HG02798 (cell line): Measurements from ENCODE around the gene KIAA1586.
"Not testable (repeated sequence)": the region's sequence is repeated elsewhere in the genome, so short reads cannot be mapped to it uniquely, and the experiment has no call there.

Experiments used
- ATAC-seq: cut with Tn5 transposase; IDR thresholded peaks from one replicate; pipeline ENCODE4 v1.9.1; 2021; ENCODE audit warnings: mild to moderate bottlenecking; ENCODE audit not compliant: unreplicated experiment, poor library complexity

Gene KIAA1586, protein sequence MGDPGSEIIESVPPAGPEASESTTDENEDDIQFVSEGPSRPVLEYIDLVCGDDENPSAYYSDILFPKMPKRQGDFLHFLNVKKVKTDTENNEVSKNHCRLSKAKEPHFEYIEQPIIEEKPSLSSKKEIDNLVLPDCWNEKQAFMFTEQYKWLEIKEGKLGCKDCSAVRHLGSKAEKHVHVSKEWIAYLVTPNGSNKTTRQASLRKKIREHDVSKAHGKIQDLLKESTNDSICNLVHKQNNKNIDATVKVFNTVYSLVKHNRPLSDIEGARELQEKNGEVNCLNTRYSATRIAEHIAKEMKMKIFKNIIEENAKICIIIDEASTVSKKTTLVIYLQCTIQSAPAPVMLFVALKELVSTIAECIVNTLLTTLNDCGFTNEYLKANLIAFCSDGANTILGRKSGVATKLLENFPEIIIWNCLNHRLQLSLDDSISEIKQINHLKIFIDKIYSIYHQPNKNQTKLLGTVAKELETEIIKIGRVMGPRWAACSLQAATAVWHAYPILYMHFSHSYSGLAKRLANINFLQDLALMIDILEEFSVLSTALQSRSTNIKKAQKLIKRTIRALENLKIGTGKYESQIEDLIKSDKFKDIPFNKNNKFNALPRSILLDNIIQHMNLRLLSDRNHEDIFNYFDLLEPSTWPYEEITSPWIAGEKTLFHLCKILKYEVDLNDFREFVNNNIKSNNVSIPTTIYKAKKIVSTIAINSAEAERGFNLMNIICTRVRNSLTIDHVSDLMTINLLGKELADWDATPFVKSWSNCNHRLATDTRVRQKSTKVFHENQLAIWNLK

DNA sequence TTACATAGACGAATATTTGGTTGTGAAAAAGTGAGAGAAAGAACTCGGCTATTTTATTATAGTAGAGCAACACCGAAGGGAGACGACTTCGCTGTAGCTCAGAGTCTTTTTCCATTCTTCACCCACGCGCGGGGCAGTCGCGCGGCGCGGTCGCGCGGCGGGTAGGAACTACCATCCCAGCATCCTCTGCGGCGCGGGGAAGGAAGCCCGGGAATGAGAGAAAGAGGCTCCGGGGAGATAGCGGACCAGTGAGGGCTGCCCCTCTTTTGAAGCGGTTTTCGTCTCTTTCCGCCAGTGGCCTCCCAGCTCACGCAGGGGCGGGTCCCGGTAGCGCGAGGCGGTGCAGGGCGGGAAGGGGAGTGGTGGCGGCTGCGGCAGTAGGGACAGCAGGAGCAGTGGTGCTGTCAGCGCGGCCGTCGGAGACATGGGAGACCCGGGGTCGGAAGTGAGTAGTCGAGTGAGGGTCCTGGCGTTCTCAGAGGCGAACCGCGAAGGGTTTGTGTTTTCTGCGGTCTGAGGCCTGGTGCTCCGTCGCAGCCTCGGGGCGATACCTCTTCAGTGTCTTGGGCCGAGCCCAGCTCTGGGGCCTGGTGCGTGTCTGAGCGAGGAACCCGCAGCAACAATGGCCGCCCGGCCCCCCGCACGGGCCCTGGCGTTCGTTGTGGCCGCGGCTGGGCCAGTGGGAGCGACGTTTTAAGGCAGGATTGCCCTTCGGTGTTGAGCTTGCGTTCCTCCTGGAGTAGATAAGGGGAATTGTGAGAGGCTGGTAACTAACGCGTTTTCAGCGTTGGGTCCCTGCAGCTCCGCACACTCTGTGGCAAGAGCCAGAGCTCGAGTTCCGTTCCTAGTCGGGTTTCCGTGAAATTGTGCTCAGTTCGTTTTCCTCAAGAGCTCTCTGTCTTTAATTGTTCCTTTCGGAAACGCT is at the start of gene KIAA1586:
TSS of gene KIAA1586 (plus strand) at position 362 of the 925 bp plus-strand sequence. CDS start at position 425, 63 bp downstream.
- ATAC-seq = peak; percentile 97

DNA sequence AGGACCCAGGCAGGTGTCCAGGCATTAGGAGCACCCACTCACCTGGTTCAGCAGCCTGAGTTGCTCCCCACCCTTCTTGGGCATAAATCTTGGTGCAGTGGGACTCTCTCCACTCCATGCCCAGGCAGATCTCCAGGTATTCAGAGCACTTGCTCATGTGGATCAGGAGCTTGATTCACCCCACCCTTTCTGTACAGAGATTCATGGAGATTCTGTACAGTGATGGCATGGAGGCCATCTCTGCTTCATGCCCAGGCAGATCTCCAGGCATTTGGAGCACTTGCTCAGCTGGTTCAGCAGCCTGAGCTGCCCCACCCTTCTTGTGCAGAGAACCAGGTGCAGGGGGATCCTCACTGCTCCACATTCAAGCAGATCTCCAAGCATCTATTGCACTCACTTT is 47.4 kb upstream of the KIAA1586 start:
- ATAC-seq = no peak

DNA sequence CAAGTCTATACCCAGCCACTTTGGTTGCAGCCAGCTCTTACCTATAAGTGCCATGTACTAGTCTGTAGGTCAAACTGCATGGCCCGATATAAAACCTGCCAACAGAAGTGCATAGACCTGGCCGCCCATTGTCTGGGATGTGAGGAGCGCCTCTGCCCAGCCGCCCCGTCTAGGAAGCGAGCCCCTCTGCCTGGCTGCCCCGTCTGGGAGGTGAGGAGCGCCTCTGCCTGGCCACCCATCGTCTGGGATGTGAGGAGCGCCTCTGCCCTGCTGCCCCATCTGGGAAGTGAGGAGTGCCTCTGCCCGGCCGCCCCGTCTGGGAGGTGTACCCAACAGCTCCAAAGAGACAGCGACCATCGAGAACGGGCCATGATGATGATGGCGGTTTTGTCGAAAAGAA is 46.7 kb upstream of the KIAA1586 start:
- ATAC-seq = not testable (repeated sequence)

DNA sequence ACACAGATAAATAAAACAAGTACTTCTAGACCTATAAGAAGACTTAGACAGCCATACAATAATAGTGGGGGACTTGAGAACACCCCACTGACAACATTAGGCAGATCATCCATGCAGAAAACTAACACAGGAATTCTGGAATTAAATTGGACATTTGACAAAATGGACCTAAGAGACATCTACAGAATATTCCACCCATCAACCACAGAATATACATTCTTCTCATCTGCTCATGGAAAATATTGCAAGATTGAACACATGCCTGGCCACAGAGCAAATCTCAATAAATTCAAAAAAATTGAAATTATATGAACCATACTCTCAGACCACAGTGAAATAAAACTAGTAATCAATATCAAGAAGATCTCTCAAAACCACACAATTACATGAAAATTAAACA is 44.3 kb upstream of the KIAA1586 start:
- ATAC-seq = no peak

DNA sequence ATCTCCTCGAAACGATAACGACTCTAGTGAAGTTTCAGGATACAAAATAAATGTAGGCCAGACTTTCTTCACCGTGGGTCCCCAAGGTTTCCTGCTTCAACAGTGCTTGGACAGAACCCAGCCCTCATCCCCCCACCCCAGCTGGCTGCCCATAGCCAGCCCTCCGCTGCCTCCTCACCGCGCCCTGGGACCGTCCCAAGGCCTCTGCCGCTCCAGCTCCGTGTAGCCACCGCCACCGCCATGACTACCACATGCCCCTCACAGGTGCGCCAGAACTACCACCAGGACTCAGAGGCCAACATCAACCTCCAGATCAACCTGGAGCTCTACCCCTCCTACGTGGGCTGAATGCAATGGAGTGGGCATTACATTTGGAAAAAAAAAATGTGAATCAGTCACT is 42.2 kb upstream of the KIAA1586 start:
- no peak for ATAC-seq

DNA sequence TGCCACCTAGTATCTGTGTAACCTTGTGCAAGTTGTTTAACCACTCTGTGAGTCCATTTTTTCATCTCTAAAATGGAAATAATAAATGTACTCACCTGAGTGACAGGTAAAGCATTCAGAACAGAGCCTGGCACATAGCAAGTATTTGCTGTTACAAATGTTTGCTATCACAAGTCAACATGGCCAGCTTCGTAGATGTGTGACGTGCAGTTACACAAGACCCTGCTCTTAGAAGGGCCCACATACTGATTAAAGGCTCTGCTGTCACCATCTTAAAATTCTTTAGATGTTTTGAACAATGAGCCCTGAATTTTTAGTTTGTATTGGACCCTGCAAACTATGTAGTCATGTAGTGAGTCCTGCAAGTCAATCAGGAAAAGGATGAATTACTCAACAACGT is 40.4 kb upstream of the KIAA1586 start:
- no peak for ATAC-seq

DNA sequence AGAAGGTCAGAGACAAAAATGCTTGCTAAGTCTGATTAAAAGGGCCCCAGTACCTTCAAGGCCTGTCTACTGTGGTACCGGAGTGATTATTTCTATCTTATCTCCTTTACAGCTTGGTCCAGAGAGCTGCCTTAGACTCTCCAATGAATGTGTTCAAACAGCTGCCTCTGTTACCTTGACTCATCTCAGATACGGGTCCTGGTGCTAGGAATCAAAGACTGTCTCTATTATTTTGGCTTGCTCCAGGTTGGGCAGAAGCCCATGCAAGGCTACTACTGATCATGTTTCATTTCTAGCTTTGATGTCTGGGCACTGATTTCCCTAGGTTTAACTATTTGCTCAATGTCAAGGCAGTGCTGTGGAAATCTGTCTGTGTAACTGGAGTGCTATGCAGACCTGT is 38.4 kb upstream of the KIAA1586 start:
- ATAC-seq = not testable (repeated sequence)

DNA sequence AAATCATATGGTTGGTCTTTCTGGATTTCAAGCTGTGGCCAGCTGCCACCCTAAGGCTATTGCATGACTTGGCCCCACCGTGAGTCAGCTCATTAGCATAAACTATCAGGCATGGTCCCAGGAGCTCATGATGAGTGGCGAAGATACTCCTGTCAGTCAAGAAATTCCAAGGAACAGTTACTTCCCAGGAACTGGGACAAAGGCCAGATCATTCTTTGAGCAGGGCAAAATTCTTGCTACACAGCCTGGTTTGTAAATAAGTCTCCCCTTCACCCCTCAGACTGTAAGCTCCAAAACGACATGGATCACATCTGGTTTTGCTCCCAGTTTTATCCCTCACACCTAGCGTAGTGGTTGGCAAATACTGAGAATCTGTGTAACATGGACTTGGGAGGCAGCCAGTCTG is 33.0 kb upstream of the KIAA1586 start:
- no peak for ATAC-seq

DNA sequence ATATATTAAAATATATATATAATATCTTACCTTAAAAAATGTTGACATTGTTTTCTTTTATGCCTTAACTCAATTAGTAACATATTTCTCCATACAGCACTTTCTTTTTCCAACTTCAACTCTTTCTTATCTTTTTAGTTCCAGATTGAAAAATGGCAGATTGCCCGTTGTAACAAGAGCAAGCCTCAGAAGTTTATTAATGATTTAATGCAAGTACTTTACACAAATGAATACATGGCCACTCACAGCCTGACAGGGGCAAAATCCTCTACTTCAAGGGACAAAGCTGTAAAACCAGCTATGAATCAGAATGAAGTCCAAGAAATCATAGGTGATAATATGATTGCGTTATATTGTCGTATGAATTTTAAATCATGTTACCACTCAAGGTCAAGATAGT is 29.4 kb upstream of the KIAA1586 start:
- ATAC-seq = no peak

DNA sequence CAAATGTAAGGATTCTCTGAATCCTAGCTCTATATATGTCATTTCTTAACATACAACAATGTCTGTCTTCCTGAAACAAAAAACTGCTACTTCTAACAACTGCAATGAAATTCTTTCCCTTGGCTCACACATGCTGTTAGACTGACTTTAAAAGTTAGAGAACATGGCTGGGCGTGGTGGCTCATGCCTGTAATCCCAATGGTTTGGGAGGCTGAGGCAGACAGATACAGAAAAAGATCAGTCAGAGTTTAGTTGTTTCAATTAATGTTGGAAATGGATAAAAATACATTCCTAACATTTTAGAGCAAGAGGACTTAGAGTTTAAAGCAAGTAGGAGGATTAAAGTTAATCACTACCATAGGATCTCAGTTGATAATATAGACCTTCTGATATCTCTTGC is 28.7 kb upstream of the KIAA1586 start:
- no peak for ATAC-seq

DNA sequence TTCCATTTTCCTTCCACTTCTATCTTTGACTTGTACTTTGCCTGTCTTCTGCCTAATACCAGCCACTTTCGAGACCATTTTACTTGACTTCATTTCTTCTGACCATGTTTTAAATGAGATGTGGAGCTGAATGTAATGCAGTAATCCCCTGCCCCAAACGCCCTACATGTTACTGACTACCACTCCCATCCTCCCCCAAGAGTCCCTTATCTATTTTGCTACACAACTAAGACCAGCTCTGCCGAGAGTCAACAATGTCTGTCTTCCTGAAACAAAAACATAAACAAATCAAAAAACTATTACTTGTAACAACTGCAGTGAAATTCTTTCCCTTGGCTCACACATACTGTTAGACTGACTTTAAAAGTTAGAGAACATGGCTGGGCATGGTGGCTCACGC is 27.1 kb upstream of the KIAA1586 start:
- no peak for ATAC-seq

DNA sequence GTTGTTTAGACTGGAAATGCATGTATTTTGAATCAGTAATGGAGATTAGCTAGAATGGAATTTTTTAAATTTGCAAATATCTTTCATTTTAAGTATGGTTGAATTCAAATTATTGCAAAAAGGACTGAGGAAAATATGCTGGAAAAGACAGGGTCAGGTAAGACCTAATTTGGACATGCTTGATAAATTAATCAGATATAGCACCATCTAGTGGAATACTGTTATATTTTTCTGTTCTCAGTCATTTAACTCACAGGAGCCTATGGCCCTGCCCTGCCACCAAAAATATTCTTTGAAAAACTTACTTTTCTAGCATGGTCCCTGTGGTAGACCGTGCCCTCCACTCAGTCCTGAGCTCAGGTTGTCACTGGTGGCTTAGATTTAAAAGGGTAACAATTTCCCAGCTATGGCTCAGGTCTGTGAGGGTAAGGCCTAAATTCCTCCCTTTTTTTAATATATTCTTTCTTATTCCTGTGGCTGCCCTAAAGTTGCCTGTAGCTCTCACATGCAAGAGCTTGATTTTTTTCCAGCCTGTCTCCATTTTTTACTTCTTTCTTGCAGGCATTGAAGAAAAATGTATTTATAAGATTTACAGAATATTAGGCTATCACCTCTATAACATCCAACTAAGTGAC is 25.3 kb upstream of the KIAA1586 start:
- peak; percentile 65 for ATAC-seq

DNA sequence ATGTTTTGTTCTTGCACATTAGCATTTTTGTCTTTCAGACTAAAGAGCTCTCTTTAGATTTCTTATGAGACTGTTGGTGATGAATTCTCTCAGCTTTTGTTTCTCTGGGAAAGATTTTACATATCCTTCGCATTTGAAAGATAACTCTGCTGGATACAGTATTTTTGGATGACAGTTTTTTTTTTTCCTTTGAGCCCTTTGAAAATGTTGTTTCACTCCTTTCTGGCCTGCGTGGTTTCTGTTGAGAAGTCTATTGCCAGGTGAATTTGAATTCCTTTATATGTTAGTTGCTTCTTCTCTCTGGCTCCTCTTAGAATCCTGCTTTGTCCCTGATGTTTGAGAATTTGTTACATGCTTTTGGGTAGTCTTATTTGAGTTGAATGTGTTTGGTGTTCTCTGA is 22.2 kb upstream of the KIAA1586 start:
- ATAC-seq = no peak

DNA sequence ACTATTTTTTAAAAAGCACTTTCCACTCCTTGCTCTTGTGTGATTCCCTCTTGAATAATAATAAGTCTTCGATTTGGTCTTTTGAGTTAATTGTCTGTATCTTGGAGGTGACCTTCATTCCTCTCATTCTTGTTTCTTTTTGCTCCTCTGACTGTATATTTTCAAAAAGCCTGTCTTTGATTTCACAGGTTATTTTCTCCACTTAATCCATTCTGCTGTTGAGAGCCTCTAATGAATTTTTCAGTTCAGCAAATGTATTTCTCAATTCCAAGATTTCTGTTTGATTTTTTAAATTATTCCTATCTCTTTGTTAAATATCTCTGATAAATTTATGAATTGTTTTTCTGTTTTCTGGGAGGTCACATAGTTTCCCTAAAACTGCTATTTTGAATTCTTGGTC is 21.7 kb upstream of the KIAA1586 start:
- ATAC-seq = no peak

DNA sequence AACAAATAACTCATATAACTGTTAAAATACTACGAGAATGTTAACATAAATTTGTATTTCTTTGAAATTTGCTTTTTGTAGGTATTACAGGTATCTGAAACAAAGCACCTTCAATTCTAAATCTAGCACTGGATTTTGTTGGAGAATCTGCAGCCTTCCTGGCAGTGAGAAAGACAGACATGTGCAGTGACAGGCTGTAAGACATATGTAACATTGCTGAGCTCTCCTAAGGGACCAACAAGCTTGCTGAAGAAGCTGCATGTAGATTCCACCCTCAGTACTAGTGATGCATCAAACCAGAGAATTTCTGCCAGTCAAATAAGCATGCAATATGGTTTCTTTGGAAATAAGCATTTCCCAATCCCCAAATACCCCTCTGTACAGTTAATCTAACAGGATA is 20.5 kb upstream of the KIAA1586 start:
- no peak for ATAC-seq

DNA sequence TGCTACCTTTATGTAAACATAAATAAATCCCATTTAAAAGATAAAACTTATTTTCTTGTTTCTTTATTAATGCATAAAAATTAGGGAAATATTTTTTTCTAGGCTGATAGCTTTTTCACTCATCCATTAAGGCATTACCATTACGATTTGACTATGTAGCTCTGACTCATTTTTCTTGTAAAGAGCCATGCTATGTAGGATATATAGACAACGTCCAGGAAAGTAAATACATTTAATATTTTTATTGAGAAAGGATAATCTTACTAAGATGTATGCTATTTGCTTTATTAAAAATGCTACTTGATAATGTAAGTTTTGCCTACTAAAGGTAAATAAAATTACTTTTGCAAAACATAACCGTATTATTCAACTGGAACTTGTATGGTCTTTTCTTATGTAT is 19.2 kb upstream of the KIAA1586 start:
- ATAC-seq = no peak

DNA sequence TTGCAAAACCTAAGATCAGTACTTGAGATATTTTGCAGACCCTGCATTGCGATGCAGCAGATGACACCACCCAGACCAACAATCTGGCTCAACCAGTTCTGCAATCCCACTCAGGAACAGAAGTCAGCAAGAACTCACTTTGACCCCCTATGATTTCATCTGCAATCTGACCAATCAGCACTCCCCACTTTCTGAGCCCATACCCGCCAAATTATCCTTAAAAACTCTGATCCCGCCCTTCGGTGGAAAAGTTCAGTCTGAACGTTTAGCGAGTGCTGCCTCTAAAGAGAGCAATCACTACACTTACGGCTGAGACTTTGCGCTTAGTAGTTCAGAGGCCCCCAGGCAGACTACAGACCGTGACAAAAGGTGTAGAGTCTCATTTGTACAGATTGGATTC is 17.3 kb upstream of the KIAA1586 start:
- ATAC-seq = no peak

DNA sequence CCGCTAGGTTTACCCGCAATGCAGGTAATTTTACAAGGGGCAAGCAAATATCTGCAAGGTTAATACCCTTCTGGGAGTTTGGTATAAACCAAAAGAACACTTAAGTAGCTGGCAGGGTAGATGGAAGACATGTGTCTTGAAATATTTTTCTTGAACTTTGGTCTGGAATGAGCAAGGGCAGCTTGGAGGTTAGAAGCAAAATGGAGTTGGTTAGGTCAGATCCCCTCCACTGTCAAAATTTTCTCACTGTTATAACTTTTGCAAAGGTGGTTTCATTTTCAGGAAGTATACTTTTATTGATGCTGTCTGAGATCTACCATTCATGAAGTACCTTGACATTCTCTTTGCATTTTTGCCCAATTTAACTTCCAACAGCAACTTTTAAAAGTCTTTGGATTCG is 13.3 kb upstream of the KIAA1586 start:
- no peak for ATAC-seq

DNA sequence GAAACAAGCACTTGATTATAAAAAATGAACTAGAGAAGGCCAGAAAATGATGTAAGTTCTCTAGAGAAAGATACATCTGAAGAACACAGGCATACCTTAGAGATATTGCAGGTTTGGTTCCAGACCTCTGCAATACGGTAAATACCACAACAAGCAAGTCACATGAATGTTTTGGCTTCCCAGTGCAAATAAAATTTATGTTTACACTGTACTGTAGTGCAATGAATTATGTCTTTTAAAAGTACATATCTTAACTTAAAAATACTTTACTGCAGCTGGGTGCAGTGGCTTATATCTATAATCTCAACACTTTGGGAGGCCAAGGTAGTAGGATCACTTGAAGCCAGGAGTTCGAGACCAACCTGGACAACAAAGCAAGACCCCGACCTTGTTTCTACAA is 10.9 kb upstream of the KIAA1586 start:
- no peak for ATAC-seq

DNA sequence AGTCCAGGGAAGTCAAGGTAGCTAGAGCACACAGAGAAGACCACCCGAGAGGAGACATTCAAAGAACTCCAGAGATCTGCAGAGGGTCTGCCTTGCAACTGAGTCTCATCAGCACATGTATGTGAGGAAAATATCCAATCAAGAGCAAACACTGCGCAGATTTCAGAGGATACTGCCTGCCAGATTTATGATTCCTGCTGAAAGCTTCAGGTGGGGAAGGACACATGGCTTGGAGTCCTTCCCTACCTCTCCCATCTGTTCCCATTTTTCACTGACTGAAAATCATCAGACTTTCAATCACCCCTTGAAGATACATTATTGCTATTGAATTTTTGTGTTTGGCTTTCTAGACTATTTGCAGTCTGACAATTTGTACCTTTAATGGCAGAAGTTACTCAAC is 7.6 kb upstream of the KIAA1586 start:
- no peak for ATAC-seq
